ENCODE results near the gene GET3. TPM values are rescaled to one million over a fixed set of nuclear protein-coding genes. Genes with fewer than 3 reads are reported as not detected.
A peak's percentile ranks its signal among the peaks of the same experiment; 100 is the strongest.
"Not testable (repeated sequence)": the region's sequence is repeated elsewhere in the genome, so short reads cannot be mapped to it uniquely, and the experiment has no call there.

The GET3 gene
- total RNA-seq, 1 donor from 2014 or later: 115 TPM

- no peak for DNase-seq (ENCODE audit: low read depth, low spot score)
Observed at GRCh38 chr19:12715102-12715501, 22.2 kb upstream of the GET3 start.

- no peak for DNase-seq (ENCODE audit: low read depth, low spot score)
Observed at GRCh38 chr19:12715929-12716328, 21.4 kb upstream of the GET3 start.

- DNase-seq (ENCODE audit: low read depth, low spot score): no peak
Observed at GRCh38 chr19:12720296-12720695, 17.0 kb upstream of the GET3 start.

GRCh38 chr19:12720851-12721655, 16.2 kb upstream of the GET3 start:
- DNase-seq (ENCODE audit: low read depth, low spot score): no peak

GRCh38 chr19:12721656-12722565, 15.4 kb upstream of the GET3 start:
- no peak for DNase-seq (ENCODE audit: low read depth, low spot score)

- DNase-seq (ENCODE audit: low read depth, low spot score): peak; percentile 98
Observed at GRCh38 chr19:12722566-12723380, 14.5 kb upstream of the GET3 start.

GRCh38 chr19:12723381-12723640, 14.0 kb upstream of the GET3 start:
- no peak for DNase-seq (ENCODE audit: low read depth, low spot score)

GRCh38 chr19:12723641-12724426, 13.5 kb upstream of the GET3 start, which contains the start of gene TNPO2:
TNPO2 (minus strand) TSS chr19:12723932; CDS start chr19:12720977, 2,955 bp downstream.
- DNase-seq (ENCODE audit: low read depth, low spot score): no peak

GRCh38 chr19:12725612-12726011, 11.7 kb upstream of the GET3 start:
- DNase-seq (ENCODE audit: low read depth, low spot score): not testable (repeated sequence)

- DNase-seq (ENCODE audit: low read depth, low spot score): no peak
Observed at GRCh38 chr19:12726988-12727316, 10.3 kb upstream of the GET3 start.

GRCh38 chr19:12727745-12728433, 9.4 kb upstream of the GET3 start:
- no peak for DNase-seq (ENCODE audit: low read depth, low spot score)

GRCh38 chr19:12730064-12730463, 7.2 kb upstream of the GET3 start:
- no peak for DNase-seq (ENCODE audit: low read depth, low spot score)

GRCh38 chr19:12731337-12731736, 6.0 kb upstream of the GET3 start:
- no peak for DNase-seq (ENCODE audit: low read depth, low spot score)

GRCh38 chr19:12733369-12734214, 3.7 kb upstream of the GET3 start:
- no peak for DNase-seq (ENCODE audit: low read depth, low spot score)

GRCh38 chr19:12737835-12738351, 596 bp downstream of the GET3 start:
- DNase-seq (ENCODE audit: low read depth, low spot score): no peak

- no peak for DNase-seq (ENCODE audit: low read depth, low spot score)
Observed at GRCh38 chr19:12745166-12745897, 8.0 kb downstream of the GET3 start.

GRCh38 chr19:12748489-12748888, 11.2 kb downstream of the GET3 start:
- no peak for DNase-seq (ENCODE audit: low read depth, low spot score)

GRCh38 chr19:12749938-12750521, 12.7 kb downstream of the GET3 start:
- DNase-seq (ENCODE audit: low read depth, low spot score): no peak

Measured in pulmonary artery endothelial cell (primary cell).